ENCODE measurements around the gene CTBP2.

CTBP2 gene

GRCh38 chr10:125003901-125004467 is 156.4 kb downstream of the CTBP2 start:
- no peak overlapping the region for H3K4me3 ChIP-seq (ENCODE audit: low read depth in 1 of 2, low read length in 2 of 2)
- H3K9me3 ChIP-seq (ENCODE audit: control insufficient read depth in 1 of 2, low read length in 2 of 2): no peaks in the 10 kb centered on the region
- peaks cover 3 to 62% of the 10 kb centered on the region in 2 donors for H3K4me1 ChIP-seq (ENCODE audit: control insufficient read depth in 1 of 2, insufficient read depth in 2 of 2, low read length in 2 of 2)
- no peak overlapping the region for H3K27ac ChIP-seq (ENCODE audit: low read length)
- H3K27me3 ChIP-seq (ENCODE audit: low read depth, low read length): no peaks in the 10 kb centered on the region
- peaks cover 27 to 31% of the 10 kb centered on the region in 2 donors for H3K36me3 ChIP-seq (ENCODE audit: control insufficient read depth in 1 of 2, insufficient read depth in 2 of 2, low read length in 2 of 2)

- H3K4me1 ChIP-seq (ENCODE audit: control insufficient read depth in 1 of 2, insufficient read depth in 2 of 2, low read length in 2 of 2): peaks cover 6 to 64% of the 10 kb centered on the region in 2 donors
- H3K36me3 ChIP-seq (ENCODE audit: control insufficient read depth in 1 of 2, insufficient read depth in 2 of 2, low read length in 2 of 2): peaks cover 27 to 31% of the 10 kb centered on the region in 2 donors
Observed at GRCh38 chr10:125003146-125003900, 157.0 kb downstream of the CTBP2 start.

GRCh38 chr10:125002423-125003145 is 157.8 kb downstream of the CTBP2 start:
- Histone ChIP-seq H3K4me1 (ENCODE audit: control insufficient read depth in 1 of 2, insufficient read depth in 2 of 2, low read length in 2 of 2) (peaks cover 6 to 59% of the 10 kb centered on the region in 2 donors), H3K4me3 (ENCODE audit: low read depth in 1 of 2, low read length in 2 of 2) (no peak overlapping the region), H3K36me3 (ENCODE audit: control insufficient read depth in 1 of 2, insufficient read depth in 2 of 2, low read length in 2 of 2) (peaks cover 29 to 36% of the 10 kb centered on the region in 2 donors), H3K27me3 (ENCODE audit: low read depth, low read length) (no peaks in the 10 kb centered on the region), H3K27ac (ENCODE audit: low read length) (no peak overlapping the region), H3K9me3 (ENCODE audit: control insufficient read depth in 1 of 2, low read length in 2 of 2) (no peaks in the 10 kb centered on the region)

More at GRCh38 chr10:125003146-125003900, 157.0 kb downstream of the CTBP2 start:
- H3K27me3 ChIP-seq (ENCODE audit: low read depth, low read length): no peaks in the 10 kb centered on the region
- H3K4me3 ChIP-seq (ENCODE audit: low read depth in 1 of 2, low read length in 2 of 2): no peak overlapping the region
- no peaks in the 10 kb centered on the region for H3K9me3 ChIP-seq (ENCODE audit: control insufficient read depth in 1 of 2, low read length in 2 of 2)
- no peak overlapping the region for H3K27ac ChIP-seq (ENCODE audit: low read length)

GRCh38 chr10:125002047-125002422 is 158.3 kb downstream of the CTBP2 start:
- Histone ChIP-seq H3K4me1 (ENCODE audit: control insufficient read depth in 1 of 2, insufficient read depth in 2 of 2, low read length in 2 of 2) (peaks cover 6 to 53% of the 10 kb centered on the region in 2 donors), H3K36me3 (ENCODE audit: control insufficient read depth in 1 of 2, insufficient read depth in 2 of 2, low read length in 2 of 2) (peaks cover 32 to 42% of the 10 kb centered on the region in 2 donors), H3K27ac (ENCODE audit: low read length) (no peak overlapping the region), H3K9me3 (ENCODE audit: control insufficient read depth in 1 of 2, low read length in 2 of 2) (no peaks in the 10 kb centered on the region), H3K27me3 (ENCODE audit: low read depth, low read length) (no peaks in the 10 kb centered on the region), H3K4me3 (ENCODE audit: low read depth in 1 of 2, low read length in 2 of 2) (no peak overlapping the region)

GRCh38 chr10:125001313-125002046 is 158.9 kb downstream of the CTBP2 start:
- Histone ChIP-seq H3K27ac (ENCODE audit: low read length) (peak overlapping the region; percentile 60), H3K9me3 (ENCODE audit: control insufficient read depth in 1 of 2, low read length in 2 of 2) (no peaks in the 10 kb centered on the region), H3K4me3 (ENCODE audit: low read depth in 1 of 2, low read length in 2 of 2) (no peak overlapping the region), H3K36me3 (ENCODE audit: control insufficient read depth in 1 of 2, insufficient read depth in 2 of 2, low read length in 2 of 2) (peaks cover 32 to 47% of the 10 kb centered on the region in 2 donors), H3K4me1 (ENCODE audit: control insufficient read depth in 1 of 2, insufficient read depth in 2 of 2, low read length in 2 of 2) (peaks cover 6 to 48% of the 10 kb centered on the region in 2 donors), H3K27me3 (ENCODE audit: low read depth, low read length) (no peaks in the 10 kb centered on the region)

- Histone ChIP-seq H3K27ac (ENCODE audit: low read length) (peak overlapping the region; percentile 60), H3K9me3 (ENCODE audit: control insufficient read depth in 1 of 2, low read length in 2 of 2) (no peaks in the 10 kb centered on the region), H3K27me3 (ENCODE audit: low read depth, low read length) (no peaks in the 10 kb centered on the region), H3K4me3 (ENCODE audit: low read depth in 1 of 2, low read length in 2 of 2) (no peak overlapping the region), H3K4me1 (ENCODE audit: control insufficient read depth in 1 of 2, insufficient read depth in 2 of 2, low read length in 2 of 2) (peaks cover 6 to 42% of the 10 kb centered on the region in 2 donors), H3K36me3 (ENCODE audit: control insufficient read depth in 1 of 2, insufficient read depth in 2 of 2, low read length in 2 of 2) (peaks cover 33 to 55% of the 10 kb centered on the region in 2 donors)
Observed at GRCh38 chr10:125000366-125001312, 159.7 kb downstream of the CTBP2 start.

- Histone ChIP-seq H3K9me3 (ENCODE audit: control insufficient read depth in 1 of 2, low read length in 2 of 2) (no peaks in the 10 kb centered on the region), H3K27ac (ENCODE audit: low read length) (peak overlapping the region; percentile 39), H3K4me3 (ENCODE audit: low read depth in 1 of 2, low read length in 2 of 2) (no peak overlapping the region), H3K27me3 (ENCODE audit: low read depth, low read length) (no peaks in the 10 kb centered on the region), H3K36me3 (ENCODE audit: control insufficient read depth in 1 of 2, insufficient read depth in 2 of 2, low read length in 2 of 2) (peaks cover 29 to 59% of the 10 kb centered on the region in 2 donors), H3K4me1 (ENCODE audit: control insufficient read depth in 1 of 2, insufficient read depth in 2 of 2, low read length in 2 of 2) (peaks cover 6 to 42% of the 10 kb centered on the region in 2 donors)
Observed at GRCh38 chr10:124999433-125000365, 160.7 kb downstream of the CTBP2 start.

GRCh38 chr10:124998624-124999291 is 161.6 kb downstream of the CTBP2 start:
- Histone ChIP-seq H3K4me3 (ENCODE audit: low read depth in 1 of 2, low read length in 2 of 2) (no peak overlapping the region), H3K36me3 (ENCODE audit: control insufficient read depth in 1 of 2, insufficient read depth in 2 of 2, low read length in 2 of 2) (peaks cover 31 to 68% of the 10 kb centered on the region in 2 donors), H3K9me3 (ENCODE audit: control insufficient read depth in 1 of 2, low read length in 2 of 2) (no peaks in the 10 kb centered on the region), H3K27ac (ENCODE audit: low read length) (no peak overlapping the region), H3K27me3 (ENCODE audit: low read depth, low read length) (no peaks in the 10 kb centered on the region), H3K4me1 (ENCODE audit: control insufficient read depth in 1 of 2, insufficient read depth in 2 of 2, low read length in 2 of 2) (peaks cover 6 to 42% of the 10 kb centered on the region in 2 donors)

GRCh38 chr10:124997771-124998623 is 162.4 kb downstream of the CTBP2 start:
- H3K36me3 ChIP-seq (ENCODE audit: control insufficient read depth in 1 of 2, insufficient read depth in 2 of 2, low read length in 2 of 2): peaks cover 39 to 75% of the 10 kb centered on the region in 2 donors
- no peaks in the 10 kb centered on the region for H3K9me3 ChIP-seq (ENCODE audit: control insufficient read depth in 1 of 2, low read length in 2 of 2)
- no peak overlapping the region for H3K27ac ChIP-seq (ENCODE audit: low read length)
- H3K4me1 ChIP-seq (ENCODE audit: control insufficient read depth in 1 of 2, insufficient read depth in 2 of 2, low read length in 2 of 2): peaks cover 6 to 44% of the 10 kb centered on the region in 2 donors
- no peak overlapping the region for H3K4me3 ChIP-seq (ENCODE audit: low read depth in 1 of 2, low read length in 2 of 2)
- no peaks in the 10 kb centered on the region for H3K27me3 ChIP-seq (ENCODE audit: low read depth, low read length)

Measured in muscle layer of duodenum (tissue), 2 donors.